Erythroblast (primary cell): ENCODE data around the gene OR2V1.

Experiments
- GATA1 ChIP-seq: IDR thresholded peaks from 2 replicates; pipeline ENCODE4 v1.6.1; 2011; ENCODE audit warnings: low read depth, mild to moderate bottlenecking, control low read depth, low read length, moderate library complexity
- POLR2A ChIP-seq: IDR thresholded peaks from 2 replicates; pipeline ENCODE4 v1.6.1; 2011; ENCODE audit warnings: mild to moderate bottlenecking, low read length

- TF ChIP-seq POLR2A (no peak), GATA1 (no peak)
Measured at GRCh38 chr5:181100121-181100875, 30.7 kb downstream of the OR2V1 start.
